ENCODE measurements around the gene TBC1D21. TPM values are rescaled to one million over a fixed set of nuclear protein-coding genes. Genes with fewer than 3 reads are reported as not detected.

Gene TBC1D21
- total and polyA plus RNA-seq, 9 of the 15 experiments (the other 6 are each of a cell fraction or from before 2014, with no cell fraction given), result not detected

DNA sequence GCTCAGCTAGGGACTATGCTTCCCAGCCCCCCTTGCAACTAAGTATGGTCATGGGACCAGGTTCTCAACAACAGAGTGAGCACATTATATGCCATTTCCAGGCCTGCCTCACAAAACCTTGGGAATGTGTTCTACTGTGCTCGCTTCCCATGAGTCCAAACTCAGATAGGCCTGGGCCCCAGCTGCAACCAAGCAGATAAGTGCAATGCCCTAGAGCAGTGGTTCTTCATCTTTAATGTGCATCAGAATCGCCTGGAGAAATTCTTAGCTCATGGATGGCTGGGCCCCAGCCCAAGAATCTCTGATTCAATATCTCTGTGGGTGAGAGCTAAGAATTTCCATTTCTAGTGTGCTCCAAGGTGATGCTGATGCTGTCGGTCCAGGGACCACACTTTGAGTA is 27.5 kb upstream of the TBC1D21 start:
- ATAC-seq (no peak), DNase-seq (ENCODE audit: extremely low read depth in 1 of 4, low spot score in 3 of 4) (no peak), FAIRE-seq (no peak)
- H3K36me3 ChIP-seq (ENCODE audit: control insufficient read depth, insufficient read depth, low read length), result no peaks in the 10 kb centered on the region
- no TSS peak for BruUV-seq (replicated peaks)
- no peak overlapping the region for H3K27ac ChIP-seq (ENCODE audit: extremely low read depth, low read depth, low read length)
- H3K79me2 ChIP-seq (ENCODE audit: control insufficient read depth, insufficient read depth, low read length), result no peaks in the 10 kb centered on the region
- no peak overlapping the region for H3K4me2 ChIP-seq (ENCODE audit: insufficient read depth, low read length)
- H2AFZ ChIP-seq (ENCODE audit: low read depth, low read length), result no peak overlapping the region
- ChIA-PET CTCF (ENCODE audit: low intra/inter-chr PET ratio) (no interaction called here), POLR2A (interaction anchor here (0.6 kb wide), 1 partner anchor 76 kb away, joined by 3 read pairs; no protein-coding TSS in a partner anchor)
- no peak overlapping the region for H3K4me3 ChIP-seq
- H3K9me3 ChIP-seq (replicated peaks; ENCODE audit: control insufficient read depth, insufficient read depth, low read depth, low read length), result no peaks in the 10 kb centered on the region
- peaks cover 3 to 22% of the 10 kb centered on the region in 2 experiments; a peak in 3 of 5 replicates for H3K27me3 ChIP-seq (ENCODE audit: control insufficient read depth in 2 of 2, insufficient read depth in 2 of 2, low read length in 2 of 2)
- WGBS (ENCODE audit: insufficient coverage, low coverage, missing lambda C conversion rate), result 3% methylated on average over 3 of the region's 3 CpGs
- no peak overlapping the region for H3K9ac ChIP-seq (ENCODE audit: insufficient read depth in 1 of 2, low read depth in 2 of 2, low read length in 2 of 2)
- H3K9me1 ChIP-seq (ENCODE audit: control insufficient read depth, insufficient read depth, low read length), result no peaks in the 10 kb centered on the region
- in situ Hi-C loops (cut with MboI) (no loop called here), intact Hi-C loops (cut with micrococcal nuclease) (no loop called here)
- TF ChIP-seq DEAF1 (CRISPR knock-in tag; IDR thresholded peaks at IDR 0.05), result no peak
- no peaks in the 10 kb centered on the region; a peak in 1 of 5 replicates for H3K4me1 ChIP-seq (replicated peaks in 1 of 2; ENCODE audit: control insufficient read depth in 2 of 2, insufficient read depth in 2 of 2, low read length in 2 of 2)
- H4K20me1 ChIP-seq (replicated peaks; ENCODE audit: control insufficient read depth, insufficient read depth, low read length), result peaks cover 5% of the 10 kb centered on the region; the same call in 1 of the 2 replicates

- TF ChIP-seq RAD21 (CRISPR knock-in tag; conservative IDR thresholded peaks at IDR 0.05 in 1 of 2, IDR thresholded peaks at IDR 0.05 in 1 of 2), result no peak
- no peak for TF ChIP-seq CBX2 (IDR thresholded peaks at IDR 0.05; ENCODE audit: insufficient read depth, low read length, poor library complexity, severe bottlenecking)
- peaks cover 12% of the 10 kb centered on the region; the same call in 1 of the 2 replicates for H4K20me1 ChIP-seq (replicated peaks; ENCODE audit: control insufficient read depth, insufficient read depth, low read length)
- no peak for FAIRE-seq
- H3K4me2 ChIP-seq (ENCODE audit: insufficient read depth, low read length), result no peak overlapping the region
- DNase-seq (ENCODE audit: extremely low read depth in 1 of 4, low spot score in 3 of 4), result no peak
- H3K9me3 ChIP-seq (replicated peaks; ENCODE audit: control insufficient read depth, insufficient read depth, low read depth, low read length), result no peaks in the 10 kb centered on the region
- intact Hi-C loops (cut with micrococcal nuclease), result no loop called here
- no peak overlapping the region for H3K27ac ChIP-seq (ENCODE audit: extremely low read depth, low read depth, low read length)
- 0% methylated on average over 2 of the region's 2 CpGs for WGBS (ENCODE audit: insufficient coverage, low coverage, missing lambda C conversion rate)
- CTCF ChIA-PET (ENCODE audit: low intra/inter-chr PET ratio), result no interaction called here
- no peaks in the 10 kb centered on the region for H3K79me2 ChIP-seq (ENCODE audit: control insufficient read depth, insufficient read depth, low read length)
- no TSS peak for BruUV-seq (replicated peaks)
- H2AFZ ChIP-seq (ENCODE audit: low read depth, low read length), result no peak overlapping the region
- no peak overlapping the region for H3K9ac ChIP-seq (ENCODE audit: insufficient read depth in 1 of 2, low read depth in 2 of 2, low read length in 2 of 2)
- H3K4me3 ChIP-seq, result no peak overlapping the region
- peaks cover 0 to 4% of the 10 kb centered on the region in 2 experiments; a peak in 1 of 5 replicates for H3K27me3 ChIP-seq (ENCODE audit: control insufficient read depth in 2 of 2, insufficient read depth in 2 of 2, low read length in 2 of 2)
- H3K36me3 ChIP-seq (ENCODE audit: control insufficient read depth, insufficient read depth, low read length), result no peaks in the 10 kb centered on the region
- no peak for ATAC-seq
- H3K9me1 ChIP-seq (ENCODE audit: control insufficient read depth, insufficient read depth, low read length), result no peaks in the 10 kb centered on the region
- no peaks in the 10 kb centered on the region; a peak in 1 of 5 replicates for H3K4me1 ChIP-seq (replicated peaks in 1 of 2; ENCODE audit: control insufficient read depth in 2 of 2, insufficient read depth in 2 of 2, low read length in 2 of 2)
- in situ Hi-C loops (cut with MboI), result no loop called here
- POLR2A ChIA-PET, result interaction anchor here (1.0 to 1.4 kb wide), 3 partner anchors 11 to 17 kb away, joined by 3 to 4 read pairs (median 3); no protein-coding TSS in a partner anchor
Observed at GRCh38 chr15:73849641-73850040, 23.7 kb upstream of the TBC1D21 start.

Data from K562 (cell line).